CD8-positive, alpha-beta memory T cell (primary cell): ENCODE measurements around the gene KBTBD6. TPM values are rescaled to one million over a fixed set of nuclear protein-coding genes. Genes with fewer than 3 reads are reported as not detected.

Experiments
- CTCF ChIA-PET: fragments of 350-600 bp; sonication (Branson Sonifier 250); formaldehyde crosslinking; loops from one replicate; lab custom pipeline; 2021; ENCODE audit warnings: antibody characterized with exemption; lab: Charles Lee
- POLR2A ChIA-PET: fragments of 350-600 bp; sonication (Branson Sonifier 250); formaldehyde crosslinking; loops from one replicate; lab custom pipeline; 2021; ENCODE audit warnings: antibody characterized with exemption; lab: Charles Lee
- DNase-seq, 5 donors: peaks; one replicate each; pipeline versions ENCODE4 v3.0.0 to v3.0.0-alpha.2; 2020 to 2022; ENCODE audit warnings: mixed read lengths in 1 of 5
- H3K27ac ChIP-seq: one replicate; pipeline ENCODE4 v1.7.0; 2013; ENCODE audit warnings: low read depth, mild to moderate bottlenecking, low read length, moderate library complexity
- H3K27me3 ChIP-seq: 2 replicates; pipeline ENCODE4 v1.7.0; 2013; ENCODE audit warnings: low read length, mild to moderate bottlenecking; ENCODE audit not compliant: insufficient read depth, poor library complexity, severe bottlenecking
- H3K36me3 ChIP-seq: 2 replicates; pipeline ENCODE4 v1.7.0; 2013; ENCODE audit warnings: mild to moderate bottlenecking, low read length, moderate library complexity; ENCODE audit not compliant: insufficient read depth
- H3K4me1 ChIP-seq: 2 replicates; pipeline ENCODE4 v1.7.0; 2013; ENCODE audit warnings: mild to moderate bottlenecking, low read length, moderate library complexity; ENCODE audit not compliant: insufficient read depth
- H3K4me3 ChIP-seq: 2 replicates; pipeline ENCODE4 v1.7.0; 2013; ENCODE audit warnings: mild to moderate bottlenecking, low read length
- H3K9me3 ChIP-seq: 2 replicates; pipeline ENCODE4 v1.7.0; 2013; ENCODE audit warnings: mild to moderate bottlenecking, low read length
- H3K27ac Mint-ChIP-seq, 8 donors: one replicate each; pipeline ENCODE4 v1.8.0; 2020 to 2021; ENCODE audit warnings: mixed read lengths in 8 of 8, mild to moderate bottlenecking in 6 of 8, inconsistent platforms in 3 of 8, moderate library complexity in 3 of 8
- H3K27me3 Mint-ChIP-seq, 2 donors: one replicate each; pipeline ENCODE4 v1.8.0; 2020 to 2021; ENCODE audit warnings: mixed read lengths in 2 of 2, mild to moderate bottlenecking in 1 of 2, moderate library complexity in 1 of 2
- H3K36me3 Mint-ChIP-seq, 3 donors: one replicate each; pipeline ENCODE4 v1.8.0; 2020 to 2021; ENCODE audit warnings: mixed read lengths in 3 of 3, inconsistent platforms in 1 of 3, mild to moderate bottlenecking in 1 of 3
- H3K4me1 Mint-ChIP-seq, 3 donors: one replicate each; pipeline ENCODE4 v1.8.0; 2020 to 2021; ENCODE audit warnings: mixed read lengths in 3 of 3, inconsistent platforms in 1 of 3, mild to moderate bottlenecking in 1 of 3
- H3K4me3 Mint-ChIP-seq, 7 donors: one replicate each; pipeline ENCODE4 v1.8.0; 2020 to 2021; ENCODE audit warnings: mixed read lengths in 7 of 7, mild to moderate bottlenecking in 6 of 7, moderate library complexity in 4 of 7, inconsistent platforms in 2 of 7
- H3K9me3 Mint-ChIP-seq, 5 donors: one replicate each; pipeline ENCODE4 v1.8.0; 2020 to 2022; ENCODE audit warnings: mixed read lengths in 5 of 5, mild to moderate bottlenecking in 3 of 5, moderate library complexity in 2 of 5, inconsistent platforms in 1 of 5
- polyA plus RNA-seq: library from polyadenylated mRNA; unstranded; fragments of 300-500 nt; fragmentation: Illumina TruSeq; gene quantifications from one replicate; pipeline ENCODE4 v1.2.3, GENCODE V29; 2021
- total RNA-seq, 2 experiments: library from RNA; stranded (reverse); gene quantifications; one replicate each; pipeline ENCODE4 v1.2.3, GENCODE V29; 2021

Gene KBTBD6
- total and polyA plus RNA-seq, 3 experiments from 2014 or later, result 4.4 to 6.5 (median 5.9) TPM

GRCh38 chr13:41159174-41159573 lies 26.6 kb upstream of the KBTBD6 start:
- peaks cover 0 to 1% of the 10 kb centered on the region in 2 donors for H3K27me3 Mint-ChIP-seq
- Histone ChIP-seq H3K9me3 (no peaks in the 10 kb centered on the region), H3K27me3 (no peaks in the 10 kb centered on the region), H3K4me3 (no peak overlapping the region), H3K36me3 (no peaks in the 10 kb centered on the region), H3K27ac (no peak overlapping the region), H3K4me1 (no peaks in the 10 kb centered on the region)
- H3K4me3 Mint-ChIP-seq, result no peak overlapping the region
- peaks cover 2 to 8% (median 5%) of the 10 kb centered on the region in 3 donors for H3K4me1 Mint-ChIP-seq
- ChIA-PET POLR2A (no interaction called here), CTCF (no interaction called here)
- DNase-seq, result no peak
- peak overlapping the region in 4 of 8 donors; percentile 11 to 47 (median 32) for H3K27ac Mint-ChIP-seq
- H3K9me3 Mint-ChIP-seq, result no peaks in the 10 kb centered on the region
- peaks cover 0 to 4% (median 1%) of the 10 kb centered on the region in 3 donors for H3K36me3 Mint-ChIP-seq

GRCh38 chr13:41157048-41157717 lies 24.6 kb upstream of the KBTBD6 start:
- peaks cover 1 to 10% (median 4%) of the 10 kb centered on the region in 3 donors for H3K36me3 Mint-ChIP-seq
- Histone ChIP-seq H3K27ac (no peak overlapping the region), H3K27me3 (no peaks in the 10 kb centered on the region), H3K9me3 (peaks cover 3% of the 10 kb centered on the region), H3K4me1 (no peaks in the 10 kb centered on the region), H3K4me3 (no peak overlapping the region), H3K36me3 (no peaks in the 10 kb centered on the region)
- no peak for DNase-seq
- ChIA-PET CTCF (no interaction called here), POLR2A (no interaction called here)
- H3K9me3 Mint-ChIP-seq, result peaks cover 5 to 7% (median 5%) of the 10 kb centered on the region in 5 donors
- H3K4me1 Mint-ChIP-seq, result peaks cover 2 to 8% (median 5%) of the 10 kb centered on the region in 3 donors
- no peak overlapping the region for H3K4me3 Mint-ChIP-seq
- peaks cover 0 to under 1% of the 10 kb centered on the region in 2 donors for H3K27me3 Mint-ChIP-seq
- H3K27ac Mint-ChIP-seq, result no peak overlapping the region

GRCh38 chr13:41156620-41157019 lies 24.0 kb upstream of the KBTBD6 start:
- peaks cover 0 to 1% of the 10 kb centered on the region in 2 donors for H3K27me3 Mint-ChIP-seq

GRCh38 chr13:41154042-41154441 lies 21.4 kb upstream of the KBTBD6 start:
- H3K36me3 ChIP-seq, result no peaks in the 10 kb centered on the region
- POLR2A ChIA-PET, result no interaction called here

More at GRCh38 chr13:41156620-41157019, 24.0 kb upstream of the KBTBD6 start:
- Histone ChIP-seq H3K4me3 (no peak overlapping the region), H3K4me1 (no peaks in the 10 kb centered on the region), H3K27ac (no peak overlapping the region), H3K27me3 (no peaks in the 10 kb centered on the region), H3K9me3 (peaks cover 9% of the 10 kb centered on the region), H3K36me3 (no peaks in the 10 kb centered on the region)
- no peak overlapping the region for H3K4me3 Mint-ChIP-seq
- no peak overlapping the region for H3K27ac Mint-ChIP-seq
- POLR2A ChIA-PET, result no interaction called here
- CTCF ChIA-PET, result no interaction called here
- H3K9me3 Mint-ChIP-seq, result peaks cover 11 to 13% (median 11%) of the 10 kb centered on the region in 5 donors
- DNase-seq, result no peak
- peaks cover 2 to 8% (median 5%) of the 10 kb centered on the region in 3 donors for H3K4me1 Mint-ChIP-seq
- H3K36me3 Mint-ChIP-seq, result peaks cover 4 to 16% (median 9%) of the 10 kb centered on the region in 3 donors

GRCh38 chr13:41152005-41152404 lies 19.4 kb upstream of the KBTBD6 start:
- peaks cover 46 to 59% (median 54%) of the 10 kb centered on the region in 5 donors for H3K9me3 Mint-ChIP-seq
- H3K4me3 Mint-ChIP-seq, result no peak overlapping the region
- POLR2A ChIA-PET, result no interaction called here
- H3K27ac Mint-ChIP-seq, result no peak overlapping the region
- no peak for DNase-seq
- H3K36me3 Mint-ChIP-seq, result peaks cover 28 to 60% (median 47%) of the 10 kb centered on the region in 3 donors
- peaks cover 0 to 1% of the 10 kb centered on the region in 2 donors for H3K27me3 Mint-ChIP-seq
- Histone ChIP-seq H3K9me3 (peaks cover 37% of the 10 kb centered on the region), H3K36me3 (no peaks in the 10 kb centered on the region), H3K4me3 (no peak overlapping the region), H3K27ac (no peak overlapping the region), H3K27me3 (no peaks in the 10 kb centered on the region), H3K4me1 (no peaks in the 10 kb centered on the region)
- no peaks in the 10 kb centered on the region for H3K4me1 Mint-ChIP-seq
- CTCF ChIA-PET, result no interaction called here

More at GRCh38 chr13:41154042-41154441, 21.4 kb upstream of the KBTBD6 start:
- peaks cover 20 to 42% (median 32%) of the 10 kb centered on the region in 3 donors for H3K36me3 Mint-ChIP-seq
- CTCF ChIA-PET, result no interaction called here
- H3K9me3 ChIP-seq, result peaks cover 21% of the 10 kb centered on the region
- H3K4me1 ChIP-seq, result no peaks in the 10 kb centered on the region
- no peak overlapping the region for H3K4me3 ChIP-seq
- H3K27ac ChIP-seq, result no peak overlapping the region
- H3K27ac Mint-ChIP-seq, result no peak overlapping the region
- peaks cover 29 to 39% (median 37%) of the 10 kb centered on the region in 5 donors for H3K9me3 Mint-ChIP-seq
- no peak for DNase-seq
- peaks cover 2 to 3% (median 2%) of the 10 kb centered on the region in 3 donors for H3K4me1 Mint-ChIP-seq
- H3K4me3 Mint-ChIP-seq, result no peak overlapping the region
- no peaks in the 10 kb centered on the region for H3K27me3 ChIP-seq
- peaks cover 0 to 1% of the 10 kb centered on the region in 2 donors for H3K27me3 Mint-ChIP-seq

GRCh38 chr13:41150058-41150457 lies 17.5 kb upstream of the KBTBD6 start:
- ChIA-PET POLR2A (no interaction called here), CTCF (no interaction called here)
- no peaks in the 10 kb centered on the region for H3K36me3 ChIP-seq
- Mint-ChIP-seq H3K4me1 (no peaks in the 10 kb centered on the region), H3K4me3 (no peak overlapping the region), H3K27me3 (peaks cover 0 to 1% of the 10 kb centered on the region in 2 donors), H3K27ac (no peak overlapping the region), H3K36me3 (peaks cover 28 to 75% (median 49%) of the 10 kb centered on the region in 3 donors), H3K9me3 (peaks cover 46 to 63% (median 57%) of the 10 kb centered on the region in 5 donors)
- no peak for DNase-seq
- peaks cover 37% of the 10 kb centered on the region for H3K9me3 ChIP-seq
- H3K27me3 ChIP-seq, result no peaks in the 10 kb centered on the region
- no peak overlapping the region for H3K27ac ChIP-seq
- H3K4me3 ChIP-seq, result no peak overlapping the region
- H3K4me1 ChIP-seq, result no peaks in the 10 kb centered on the region

GRCh38 chr13:41148419-41149283 lies 16.0 kb upstream of the KBTBD6 start:
- DNase-seq, result no peak
- Histone ChIP-seq H3K4me3 (no peak overlapping the region), H3K4me1 (no peaks in the 10 kb centered on the region), H3K36me3 (no peaks in the 10 kb centered on the region), H3K27me3 (no peaks in the 10 kb centered on the region), H3K27ac (no peak overlapping the region), H3K9me3 (peaks cover 37% of the 10 kb centered on the region)
- Mint-ChIP-seq H3K27me3 (peaks cover 0 to 1% of the 10 kb centered on the region in 2 donors), H3K9me3 (peaks cover 46 to 63% (median 57%) of the 10 kb centered on the region in 5 donors), H3K36me3 (peaks cover 28 to 74% (median 49%) of the 10 kb centered on the region in 3 donors), H3K27ac (no peak overlapping the region), H3K4me1 (no peaks in the 10 kb centered on the region), H3K4me3 (no peak overlapping the region)
- ChIA-PET POLR2A (no interaction called here), CTCF (no interaction called here)
